Karpas-422 (cell line): ENCODE data around the gene FSD2. TPM values are rescaled to one million over a fixed set of nuclear protein-coding genes. Genes with fewer than 3 reads are reported as not detected.
A peak's percentile ranks its signal among the peaks of the same experiment; 100 is the strongest.

Experiments
- DNase-seq: peaks from one replicate; pipeline ENCODE4 v3.0.0-alpha.2; 2015
- H2AFZ ChIP-seq: fragments of 200-600 bp; sonication (generic); 2 replicates; pipeline ENCODE4 v1.6.1; 2014; ENCODE audit warnings: antibody characterized with exemption, low read length, mixed read lengths
- H3K27ac ChIP-seq: fragments of 200-600 bp; sonication (generic); 2 replicates; pipeline ENCODE4 v1.5.1; 2014; ENCODE audit warnings: mild to moderate bottlenecking, low read length, moderate library complexity
- H3K27me3 ChIP-seq: fragments of 200-600 bp; sonication (generic); 2 replicates; pipeline ENCODE4 v1.6.1; 2014; ENCODE audit warnings: low read length, mixed read lengths
- H3K36me3 ChIP-seq: fragments of 200-600 bp; sonication (generic); 2 replicates; pipeline ENCODE4 v1.6.1; 2014; ENCODE audit warnings: low read length, mixed read lengths; ENCODE audit not compliant: insufficient read depth
- H3K4me1 ChIP-seq: fragments of 200-600 bp; sonication (generic); 2 replicates; pipeline ENCODE4 v1.6.1; 2014; ENCODE audit warnings: mild to moderate bottlenecking, low read length, mixed read lengths
- H3K4me2 ChIP-seq: fragments of 200-600 bp; sonication (generic); 2 replicates; pipeline ENCODE4 v1.6.1; 2014; ENCODE audit warnings: low read length, low read depth, mild to moderate bottlenecking; ENCODE audit not compliant: poor library complexity, severe bottlenecking
- H3K4me3 ChIP-seq: fragments of 200-600 bp; sonication (generic); 2 replicates; pipeline ENCODE4 v1.5.1; 2014; ENCODE audit warnings: mild to moderate bottlenecking, antibody characterized with exemption, low read length, mixed read lengths
- H3K79me2 ChIP-seq: fragments of 200-600 bp; sonication (generic); 2 replicates; pipeline ENCODE4 v1.6.1; 2014; ENCODE audit warnings: mild to moderate bottlenecking, low read length, mixed read lengths
- H3K9ac ChIP-seq: fragments of 200-600 bp; sonication (generic); 2 replicates; pipeline ENCODE4 v1.6.0; 2014; ENCODE audit warnings: low read length
- H3K9me2 ChIP-seq: fragments of 200-600 bp; sonication (generic), shearing (Covaris generic); replicated peaks from 2 replicates; pipeline ENCODE4 v1.6.0; 2014; ENCODE audit warnings: mild to moderate bottlenecking, low read length, moderate library complexity; ENCODE audit not compliant: insufficient read depth
- H3K9me3 ChIP-seq: fragments of 300-700, 200-600 bp; sonication (generic); 2 replicates; pipeline ENCODE4 v1.6.1; 2014; ENCODE audit warnings: low read length, mixed read lengths
- H4K20me1 ChIP-seq: fragments of 200-600 bp; sonication (generic); 2 replicates; pipeline ENCODE4 v1.6.1; 2014; ENCODE audit warnings: mild to moderate bottlenecking, antibody characterized with exemption, low read length, low read depth; ENCODE audit not compliant: insufficient read depth
- total RNA-seq: library from RNA; depleted of rRNA; stranded (reverse); fragments of >200 nt; shearing (Covaris generic); gene quantifications from 2 replicates; pipeline ENCODE4 v1.2.3, GENCODE V29; 2014; ENCODE audit warnings: low replicate concordance

FSD2 gene
- total RNA-seq, 1 experiment from 2014 or later = 0.67 TPM

DNA sequence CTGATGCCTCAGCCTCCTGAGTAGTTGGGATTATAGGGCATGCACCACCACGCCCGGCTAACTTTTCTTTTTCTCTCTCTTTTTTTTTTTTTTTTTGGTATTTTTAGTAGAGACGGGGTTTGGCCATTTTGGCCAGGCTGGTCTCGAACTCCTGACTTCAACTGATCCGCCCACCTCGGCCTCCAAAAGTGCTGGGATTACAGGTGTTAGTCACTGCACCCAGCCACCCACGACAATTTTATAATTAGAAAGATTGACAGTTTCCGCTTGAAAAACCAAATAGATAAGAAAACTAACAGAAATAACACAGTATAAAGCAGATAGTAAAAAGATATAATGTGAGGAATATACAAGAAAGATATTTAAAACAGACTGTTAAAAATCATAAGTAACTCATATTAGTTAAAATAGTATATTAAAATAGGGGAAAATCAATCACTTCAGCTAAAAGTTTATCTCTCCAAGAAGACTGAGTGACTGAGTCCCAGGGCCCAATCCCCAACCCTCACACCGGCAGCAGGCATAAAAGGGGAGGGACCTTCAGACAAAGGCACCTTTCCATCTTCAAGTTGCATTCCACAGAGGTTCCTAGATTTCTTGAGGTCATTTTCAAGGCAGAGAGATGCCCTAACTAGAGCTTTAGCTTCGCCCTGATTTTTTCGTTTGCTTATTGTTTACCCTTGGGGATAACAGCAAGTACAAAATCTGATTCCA lies 2.2 kb upstream of the FSD2 start:
- Histone ChIP-seq H3K4me3 (peak overlapping the region; percentile 76), H3K9ac (peak overlapping the region; percentile 65), H2AFZ (peak overlapping the region; percentile 86), H3K27ac (peak overlapping the region; percentile 91), H3K9me2 (no peaks in the 10 kb centered on the region), H3K9me3 (no peaks in the 10 kb centered on the region), H3K4me1 (peaks cover 60% of the 10 kb centered on the region), H3K79me2 (peaks cover 31% of the 10 kb centered on the region), H3K36me3 (peaks cover 8% of the 10 kb centered on the region; the same call in 1 of the 2 replicates), H3K4me2 (peak overlapping the region; percentile 87), H3K27me3 (no peaks in the 10 kb centered on the region), H4K20me1 (peaks cover 16% of the 10 kb centered on the region)
- DNase-seq = peak; percentile 58

DNA sequence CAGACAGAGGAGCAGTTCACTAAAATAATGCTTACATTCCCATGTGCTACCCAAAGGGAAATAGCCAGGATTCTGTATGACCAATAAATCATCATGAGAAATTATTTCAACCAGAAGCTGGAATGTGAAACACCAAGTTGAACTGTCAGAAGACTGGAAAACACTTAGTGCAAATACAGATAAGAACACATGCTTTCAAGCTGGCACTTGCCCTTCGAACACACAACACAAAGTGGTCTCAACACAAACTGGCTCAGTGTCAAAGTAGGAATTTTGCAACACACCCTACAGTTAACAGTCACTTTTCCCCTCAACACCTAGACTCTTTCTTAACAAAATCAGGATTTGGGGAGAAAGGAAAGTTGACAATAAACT lies 1.3 kb downstream of the FSD2 start:
- Histone ChIP-seq H3K27me3 (no peaks in the 10 kb centered on the region), H3K9me3 (no peaks in the 10 kb centered on the region), H2AFZ (no peak overlapping the region), H3K4me3 (no peak overlapping the region), H3K9me2 (no peaks in the 10 kb centered on the region), H4K20me1 (no peaks in the 10 kb centered on the region), H3K4me1 (peaks cover 57% of the 10 kb centered on the region), H3K79me2 (no peaks in the 10 kb centered on the region), H3K27ac (no peak overlapping the region), H3K36me3 (no peaks in the 10 kb centered on the region), H3K9ac (no peak overlapping the region), H3K4me2 (no peak overlapping the region)
- DNase-seq = no peak

- H3K4me3 ChIP-seq = no peak overlapping the region
Observed at GRCh38 chr15:82803793-82804574, 1.9 kb downstream of the FSD2 start.

GRCh38 chr15:82802497-82802896 lies 3.4 kb downstream of the FSD2 start:
- Histone ChIP-seq H3K79me2 (no peaks in the 10 kb centered on the region), H3K4me3 (no peak overlapping the region), H3K36me3 (no peaks in the 10 kb centered on the region), H3K4me2 (no peak overlapping the region), H3K27me3 (no peaks in the 10 kb centered on the region), H3K4me1 (peaks cover 40% of the 10 kb centered on the region), H3K9ac (no peak overlapping the region), H3K27ac (no peak overlapping the region), H3K9me3 (no peaks in the 10 kb centered on the region), H2AFZ (no peak overlapping the region), H3K9me2 (no peaks in the 10 kb centered on the region), H4K20me1 (no peaks in the 10 kb centered on the region)
- peak; percentile 57 for DNase-seq

More at GRCh38 chr15:82803793-82804574, 1.9 kb downstream of the FSD2 start:
- H3K9me2 ChIP-seq = no peaks in the 10 kb centered on the region
- no peak overlapping the region for H3K4me2 ChIP-seq
- H4K20me1 ChIP-seq = no peaks in the 10 kb centered on the region
- H3K79me2 ChIP-seq = no peaks in the 10 kb centered on the region
- H3K27ac ChIP-seq = no peak overlapping the region
- no peak for DNase-seq
- H2AFZ ChIP-seq = no peak overlapping the region
- no peak overlapping the region for H3K9ac ChIP-seq
- H3K4me1 ChIP-seq = peaks cover 55% of the 10 kb centered on the region
- H3K27me3 ChIP-seq = no peaks in the 10 kb centered on the region
- H3K36me3 ChIP-seq = no peaks in the 10 kb centered on the region
- H3K9me3 ChIP-seq = no peaks in the 10 kb centered on the region

- peaks cover 8% of the 10 kb centered on the region for H3K4me1 ChIP-seq
- no peak for DNase-seq
- H3K27ac ChIP-seq = no peak overlapping the region
- H3K4me2 ChIP-seq = no peak overlapping the region
- no peak overlapping the region for H2AFZ ChIP-seq
- no peaks in the 10 kb centered on the region for H3K27me3 ChIP-seq
- H3K9me3 ChIP-seq = no peaks in the 10 kb centered on the region
- H3K9me2 ChIP-seq = no peaks in the 10 kb centered on the region
- no peaks in the 10 kb centered on the region for H3K36me3 ChIP-seq
- H3K4me3 ChIP-seq = no peak overlapping the region
- no peaks in the 10 kb centered on the region for H3K79me2 ChIP-seq
- H4K20me1 ChIP-seq = no peaks in the 10 kb centered on the region
- H3K9ac ChIP-seq = no peak overlapping the region
Observed at GRCh38 chr15:82799183-82799841, 6.6 kb downstream of the FSD2 start.

- Histone ChIP-seq H3K36me3 (no peaks in the 10 kb centered on the region), H2AFZ (no peak overlapping the region), H3K4me1 (peaks cover 8% of the 10 kb centered on the region), H4K20me1 (no peaks in the 10 kb centered on the region), H3K27me3 (no peaks in the 10 kb centered on the region), H3K9ac (no peak overlapping the region), H3K4me2 (no peak overlapping the region), H3K27ac (no peak overlapping the region), H3K9me3 (no peaks in the 10 kb centered on the region), H3K9me2 (no peaks in the 10 kb centered on the region), H3K4me3 (no peak overlapping the region), H3K79me2 (no peaks in the 10 kb centered on the region)
- DNase-seq = no peak
Observed at GRCh38 chr15:82798531-82799166, 7.2 kb downstream of the FSD2 start.

GRCh38 chr15:82798104-82798503 lies 7.8 kb downstream of the FSD2 start:
- Histone ChIP-seq H2AFZ (no peak overlapping the region), H3K4me3 (no peak overlapping the region), H4K20me1 (no peaks in the 10 kb centered on the region), H3K36me3 (no peaks in the 10 kb centered on the region), H3K9me2 (no peaks in the 10 kb centered on the region), H3K9ac (no peak overlapping the region), H3K79me2 (no peaks in the 10 kb centered on the region), H3K9me3 (no peaks in the 10 kb centered on the region), H3K4me2 (no peak overlapping the region), H3K4me1 (peaks cover 8% of the 10 kb centered on the region), H3K27me3 (no peaks in the 10 kb centered on the region), H3K27ac (no peak overlapping the region)
- no peak for DNase-seq

DNA sequence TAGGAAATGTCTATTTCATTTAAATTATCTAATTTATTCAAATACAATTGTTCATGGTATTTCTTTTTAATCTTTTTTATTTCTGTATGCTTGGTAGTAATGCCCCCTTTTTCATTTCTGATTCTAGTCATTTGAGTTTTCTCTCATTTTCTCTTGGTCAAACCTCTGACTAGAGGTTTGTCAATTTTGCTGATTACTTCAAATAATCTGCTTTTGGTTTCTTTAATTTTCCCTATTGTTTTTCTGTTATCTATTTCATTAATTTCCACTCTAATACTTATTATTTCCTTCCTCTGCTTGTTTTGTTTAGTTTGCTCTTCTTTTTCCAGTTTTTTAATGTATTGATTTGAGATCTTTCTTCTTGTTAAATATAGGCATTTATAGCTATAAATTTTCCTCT lies 12.1 kb downstream of the FSD2 start:
- DNase-seq = no peak
- Histone ChIP-seq H4K20me1 (no peaks in the 10 kb centered on the region), H3K9ac (no peak overlapping the region), H3K9me2 (no peaks in the 10 kb centered on the region), H3K36me3 (no peaks in the 10 kb centered on the region), H3K9me3 (no peaks in the 10 kb centered on the region), H3K27ac (no peak overlapping the region), H3K4me2 (no peak overlapping the region), H3K79me2 (no peaks in the 10 kb centered on the region), H2AFZ (no peak overlapping the region), H3K4me1 (no peaks in the 10 kb centered on the region), H3K27me3 (no peaks in the 10 kb centered on the region), H3K4me3 (no peak overlapping the region)
